ENCODE measurements around the gene RASGRF1. TPM values are rescaled to one million over a fixed set of nuclear protein-coding genes. Genes with fewer than 3 reads are reported as not detected.

Gene RASGRF1
- total and polyA plus RNA-seq, 12 donors, result 0.11 to 6.9 (median 0.46) TPM

DNA sequence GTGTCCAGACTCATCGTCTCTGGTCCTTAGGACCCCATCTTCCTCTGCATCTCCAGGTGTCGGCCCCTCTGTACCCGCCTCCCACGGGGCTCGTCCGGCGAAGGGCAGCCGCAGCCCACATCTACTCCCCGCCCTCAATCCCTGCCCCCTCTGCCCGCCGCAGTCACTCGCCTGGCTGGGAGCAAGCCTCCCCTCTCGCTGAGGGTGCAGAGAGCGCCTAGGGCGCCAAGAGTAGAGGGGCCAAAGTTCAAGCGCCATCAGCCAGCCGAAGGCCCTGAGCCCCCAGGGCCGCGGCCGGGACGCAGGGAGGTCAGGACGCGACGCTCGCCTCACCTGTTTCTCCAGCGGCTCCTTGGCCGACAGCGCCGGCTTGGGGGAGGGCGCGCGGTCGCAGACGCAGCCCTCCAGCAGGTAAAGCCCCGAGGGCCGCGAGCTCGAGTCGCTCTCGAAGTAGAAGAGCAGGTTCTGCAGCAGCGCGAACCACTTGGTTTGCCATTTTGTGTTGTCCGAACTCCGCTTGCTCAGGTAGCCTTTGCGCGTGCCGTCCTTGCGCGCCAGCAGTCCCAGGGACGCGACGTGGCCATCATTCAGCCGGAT lies 592 bp downstream of the RASGRF1 start:
- Histone ChIP-seq H3K36me3 (replicated peaks in 1 of 2) (no peaks in the 10 kb centered on the region), H3K4me3 (peak overlapping the region in 1 of 4 donors; percentile 15), H3K9me3 (replicated peaks in 1 of 3) (no peaks in the 10 kb centered on the region), H3K4me1 (replicated peaks in 1 of 2) (no peaks in the 10 kb centered on the region), H3K27ac (no peak overlapping the region), H3K27me3 (peaks cover 51% of the 10 kb centered on the region)
- TF ChIP-seq CTCF (IDR thresholded peaks at IDR 0.05) (no peak), POLR2A (IDR thresholded peaks at IDR 0.05) (no peak)
- intact Hi-C loops (cut with DNase I), result no loop called here
- 0 to 2% (median 1%) methylated on average over 7 to 53 of the region's 53 CpGs for WGBS, 4 donors
- no peak for DNase-seq

DNA sequence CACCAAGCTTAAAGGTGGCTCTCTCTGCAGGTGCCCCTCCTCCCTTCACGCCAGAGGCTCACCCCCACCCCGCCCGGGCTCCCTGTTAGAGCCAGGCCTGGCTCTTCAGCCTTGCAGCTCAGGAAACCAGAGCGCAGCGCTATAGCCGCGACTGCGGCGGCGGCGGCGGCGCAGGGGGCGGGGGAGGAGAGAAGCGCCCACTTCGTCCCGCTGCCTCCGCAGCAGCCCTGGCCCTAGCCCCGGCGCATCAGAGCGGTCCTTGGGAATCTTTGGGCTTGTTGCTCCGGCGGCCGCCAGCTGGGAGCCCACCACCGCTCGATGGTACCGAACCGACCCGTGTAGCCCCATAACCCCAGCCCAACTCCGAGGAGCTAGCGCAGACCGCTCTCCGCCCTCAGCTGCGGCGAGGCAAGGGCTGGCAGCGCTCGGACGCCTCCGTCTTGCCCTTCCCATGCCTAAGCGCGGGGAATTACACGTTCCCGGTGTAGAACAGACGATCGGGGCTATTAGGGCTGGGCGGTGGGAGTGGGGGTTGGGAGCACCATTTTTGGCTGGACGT lies 1.2 kb downstream of the RASGRF1 start:
- Histone ChIP-seq H3K9me3 (replicated peaks in 1 of 3) (no peaks in the 10 kb centered on the region), H3K36me3 (replicated peaks in 1 of 2) (no peaks in the 10 kb centered on the region), H3K27ac (no peak overlapping the region), H3K4me3 (no peak overlapping the region), H3K27me3 (peaks cover 51% of the 10 kb centered on the region), H3K4me1 (replicated peaks in 1 of 2) (no peaks in the 10 kb centered on the region)
- intact Hi-C loops (cut with DNase I), result no loop called here
- 0 to 4% (median 2%) methylated on average over 2 to 47 of the region's 47 CpGs for WGBS, 4 donors
- TF ChIP-seq POLR2A (IDR thresholded peaks at IDR 0.05), result no peak
- DNase-seq, result no peak

DNA sequence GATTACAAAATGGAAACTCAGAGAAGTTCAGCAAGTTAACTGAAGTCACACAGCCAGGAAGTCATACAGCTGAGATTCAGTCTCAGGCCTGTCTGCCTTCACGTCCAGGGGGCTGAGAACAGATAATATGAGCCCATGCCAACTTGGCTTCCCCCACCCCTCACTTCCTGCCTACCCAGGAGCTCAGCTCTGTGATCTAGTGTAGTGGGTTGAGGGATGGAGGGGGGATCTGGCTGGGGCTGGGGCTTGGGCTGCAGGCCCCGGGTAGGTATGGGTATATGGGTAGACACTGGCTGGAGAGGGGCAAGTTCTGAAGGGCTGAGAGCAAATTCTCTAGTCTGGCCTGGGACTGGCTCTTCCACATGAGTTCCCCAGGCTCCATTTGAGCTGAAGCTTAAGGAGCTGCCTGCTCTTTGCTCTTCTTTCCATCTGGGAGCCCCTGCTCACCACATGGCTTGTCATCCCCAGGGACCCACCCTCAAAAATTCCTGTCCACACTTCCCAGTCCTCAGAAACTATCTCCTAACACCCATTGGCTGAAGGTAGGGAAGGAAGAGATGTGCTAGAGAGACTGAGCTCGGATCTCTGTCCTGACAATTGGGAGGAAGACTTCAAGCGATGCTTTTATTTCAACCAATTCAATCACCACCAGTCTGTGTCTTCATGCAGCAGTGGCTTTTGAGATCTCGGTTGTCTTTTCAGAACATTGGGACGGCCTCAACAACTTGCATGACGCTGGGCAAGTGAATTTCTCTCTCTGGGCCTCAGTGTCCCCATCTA lies 2.0 kb downstream of the RASGRF1 start:
- WGBS, 4 donors, result 54 to 62% (median 60%) methylated on average over 6 to 7 of the region's 7 CpGs
- intact Hi-C loops (cut with DNase I), result no loop called here
- H3K27me3 ChIP-seq, result peaks cover 47% of the 10 kb centered on the region
- H3K36me3 ChIP-seq (replicated peaks in 1 of 2), result no peaks in the 10 kb centered on the region
- H3K4me1 ChIP-seq (replicated peaks in 1 of 2), result no peaks in the 10 kb centered on the region
- DNase-seq, result no peak
- H3K9me3 ChIP-seq (replicated peaks in 1 of 3), result no peaks in the 10 kb centered on the region
- no peak overlapping the region for H3K4me3 ChIP-seq
- H3K27ac ChIP-seq, result no peak overlapping the region
- TF ChIP-seq CTCF (IDR thresholded peaks at IDR 0.05) (no peak), POLR2A (IDR thresholded peaks at IDR 0.05) (no peak)

- Histone ChIP-seq H3K27ac (no peak overlapping the region), H3K9me3 (replicated peaks in 1 of 3) (no peaks in the 10 kb centered on the region), H3K27me3 (peaks cover 37% of the 10 kb centered on the region), H3K4me1 (replicated peaks in 1 of 2) (no peaks in the 10 kb centered on the region), H3K4me3 (no peak overlapping the region), H3K36me3 (replicated peaks in 1 of 2) (no peaks in the 10 kb centered on the region)
- DNase-seq, result no peak
- 68 to 96% (median 81%) methylated on average over 4 of the region's 4 CpGs for WGBS, 4 donors
- intact Hi-C loops (cut with DNase I), result no loop called here
- TF ChIP-seq CTCF (IDR thresholded peaks at IDR 0.05), result no peak
- no peak for TF ChIP-seq POLR2A (IDR thresholded peaks at IDR 0.05)
Observed at GRCh38 chr15:79086814-79087213, 3.8 kb downstream of the RASGRF1 start.

Measured in adrenal gland (tissue), 12 donors.